IMR-90 (cell line): ENCODE measurements around the gene BCAT1.

Source experiments
- CTCF ChIP-seq: conservative IDR thresholded peaks from 2 replicates; pipeline ENCODE4 v1.5.1; 2012; ENCODE audit warnings: mild to moderate bottlenecking, low read depth, low read length, improper control_type of control experiment
- USF2 ChIP-seq: fragments of 150-350 bp; IDR thresholded peaks from 2 replicates; pipeline ENCODE4 v1.6.1; 2017; ENCODE audit warnings: mild to moderate bottlenecking, antibody characterized with exemption, low read length, low read depth

GRCh38 chr12:24890048-24890803 is 58.7 kb downstream of the BCAT1 start:
- TF ChIP-seq CTCF (no peak), USF2 (no peak)
